Stimulated activated CD8-positive, alpha-beta memory T cell treated with anti-CD3 and anti-CD28 coated beads, Interleukin-15, amount 100 ng/mL, for 1 hour (primary cell): Measurements from ENCODE around the gene B9D2.
"Not testable (repeated sequence)": the region's sequence is repeated elsewhere in the genome, so short reads cannot be mapped to it uniquely, and the experiment has no call there.

Experiments used
- DNase-seq: peaks from one replicate; pipeline ENCODE4 v3.0.0-alpha.2; 2020; ENCODE audit warnings: low read depth

B9D2 gene

DNA sequence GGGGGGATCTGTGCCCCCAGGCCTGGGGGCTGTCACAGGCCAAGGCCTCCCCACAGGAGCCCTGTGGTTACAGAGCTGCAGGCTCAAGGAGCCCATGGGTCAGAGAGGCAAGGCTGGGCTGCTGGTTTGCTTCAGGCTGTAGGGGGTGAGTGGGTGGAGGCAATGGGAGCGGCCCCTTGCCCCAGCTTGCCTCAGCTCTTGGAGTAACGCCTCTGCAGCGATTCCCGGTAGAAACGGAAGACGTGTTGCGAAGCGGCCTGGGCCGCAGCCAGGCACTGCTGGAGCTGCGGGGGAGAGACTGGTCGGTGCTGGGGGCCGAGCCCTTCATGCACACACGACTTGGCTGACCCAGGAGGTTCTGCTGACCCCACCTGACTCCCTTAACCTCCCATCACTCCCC, 22.5 kb upstream of the B9D2 start:
- no peak for DNase-seq

DNA sequence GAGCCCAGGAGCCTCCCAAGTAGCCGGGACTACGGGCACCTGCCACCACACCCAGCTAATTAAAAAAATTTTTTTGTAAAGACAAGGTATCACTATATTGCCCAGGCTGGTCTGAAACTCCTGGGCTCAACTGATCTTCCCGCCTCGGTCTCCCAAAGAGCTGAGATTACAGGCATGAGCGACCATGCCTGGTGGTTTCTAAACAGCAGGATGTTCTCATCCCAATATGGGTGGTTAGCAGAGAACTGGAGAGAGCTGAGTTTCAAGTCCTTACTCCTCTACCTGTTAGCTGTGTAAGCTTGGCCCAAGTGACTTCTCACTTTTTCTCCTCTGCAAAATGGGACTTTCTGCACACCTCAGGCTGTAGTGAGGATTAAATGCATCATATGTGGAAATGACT, 20.4 kb upstream of the B9D2 start:
- no peak for DNase-seq

DNA sequence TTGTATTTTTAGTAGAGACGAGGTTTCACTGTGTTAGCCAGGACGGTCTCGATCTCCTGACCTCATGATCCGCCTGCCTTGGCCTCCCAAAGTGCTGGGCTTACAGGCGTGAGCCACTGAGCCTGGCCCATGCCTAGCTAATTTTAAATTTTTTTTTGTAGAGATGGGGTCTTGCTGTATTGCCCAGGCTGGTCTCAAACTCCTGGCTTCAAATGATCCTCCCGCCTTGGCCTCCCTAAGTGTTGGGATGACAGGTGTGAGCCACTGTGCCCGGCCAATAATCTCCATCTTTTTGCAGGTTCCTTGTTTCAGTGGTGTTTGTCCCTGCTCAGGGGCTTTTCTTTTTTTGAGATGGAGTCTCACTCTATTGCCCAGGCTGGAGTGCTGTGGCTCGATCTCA, 17.6 kb upstream of the B9D2 start:
- not testable (repeated sequence) for DNase-seq

DNA sequence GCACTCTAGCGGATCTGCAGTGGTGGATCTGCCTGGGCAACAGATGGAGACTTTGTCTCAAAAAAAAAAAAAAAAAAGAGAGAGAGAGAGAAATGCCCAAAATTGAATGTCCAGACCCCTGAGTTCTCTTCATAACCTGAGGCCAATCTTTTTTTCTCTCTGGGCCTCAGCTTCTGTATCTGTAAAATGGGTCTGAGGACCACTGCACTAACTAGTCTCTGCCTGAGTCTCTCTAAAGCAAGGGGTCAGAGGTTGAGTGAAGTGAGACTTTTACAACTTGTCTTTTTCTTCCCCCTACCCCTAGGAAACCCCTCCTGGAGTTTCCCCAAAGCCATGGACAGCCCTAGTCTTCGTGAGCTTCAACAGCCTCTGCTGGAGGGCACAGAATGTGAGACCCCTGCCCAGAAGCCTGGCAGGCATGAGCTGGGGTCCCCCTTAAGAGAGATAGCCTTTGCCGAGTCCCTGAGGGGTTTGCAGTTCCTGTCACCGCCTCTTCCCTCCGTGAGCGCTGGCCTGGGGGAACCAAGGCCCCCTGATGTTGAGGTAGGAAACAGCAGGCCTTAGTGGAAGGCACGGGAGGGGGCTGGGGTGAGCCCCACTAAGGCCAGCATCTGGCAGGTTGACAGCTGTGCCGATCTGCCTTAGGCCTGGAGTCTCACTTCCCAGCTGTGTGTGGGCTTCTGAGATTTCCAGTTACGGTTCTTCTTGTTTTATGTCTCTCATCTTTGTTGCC, 14.2 kb upstream of the B9D2 start:
- no peak for DNase-seq

DNA sequence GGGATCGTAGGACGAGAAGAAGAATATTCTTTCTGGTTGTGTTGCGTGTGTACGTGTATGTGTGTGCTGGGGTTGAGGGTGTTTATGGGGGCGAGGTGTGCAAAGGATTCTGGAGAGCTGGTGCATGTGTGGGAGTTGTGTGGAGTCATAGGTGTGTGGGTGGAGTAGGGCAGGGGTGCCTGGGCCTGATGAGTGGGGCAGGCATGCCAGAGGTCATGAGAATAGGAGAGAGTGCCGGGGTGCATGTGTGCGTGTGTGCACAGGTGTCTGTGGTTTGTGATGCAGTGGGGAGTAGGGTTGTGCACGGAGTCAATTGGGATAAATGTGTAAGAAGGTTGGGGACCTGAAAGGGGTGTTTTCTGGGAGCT, 13.0 kb upstream of the B9D2 start:
- DNase-seq: no peak

DNA sequence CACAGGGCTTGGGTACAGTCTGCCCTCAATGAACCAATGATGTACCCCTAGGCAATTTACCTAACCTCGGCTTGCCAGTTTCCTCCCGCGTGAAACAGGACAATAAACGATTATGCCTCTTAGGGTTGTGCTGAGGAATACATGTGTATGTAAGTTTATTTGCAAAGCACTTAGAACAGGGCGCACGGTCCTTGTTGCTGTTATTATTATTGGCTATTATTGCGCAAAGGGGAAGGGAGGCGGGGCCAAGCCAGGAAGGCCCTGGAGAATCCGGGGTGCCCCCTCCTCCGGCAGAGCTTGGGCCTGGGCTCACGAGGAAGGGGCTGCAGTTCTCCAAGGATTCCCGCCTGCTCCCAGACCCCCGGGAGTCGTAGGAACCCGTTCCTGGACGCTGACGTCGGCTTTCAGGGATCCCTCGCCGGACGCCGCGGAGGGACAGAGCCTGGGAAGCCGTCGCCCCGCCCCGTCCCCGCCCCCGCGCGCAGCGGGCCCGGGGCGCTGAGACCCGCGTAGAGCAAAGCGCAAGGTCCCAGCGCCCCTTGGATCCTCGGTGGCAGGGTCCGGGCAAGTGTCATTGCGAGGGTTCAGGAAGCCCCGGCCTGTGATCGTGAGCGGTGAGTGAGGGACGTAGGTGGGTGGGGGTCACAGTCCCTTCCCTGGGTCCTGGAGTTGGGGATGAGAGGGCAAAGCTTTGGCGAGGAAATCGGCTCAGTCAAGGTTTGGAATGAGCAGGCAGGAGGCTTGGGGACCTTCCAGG, 12.5 kb upstream of the B9D2 start, which contains the start of gene TMEM91:
Gene TMEM91, plus strand, starts transcription at position 293 of the 757 bp plus-strand sequence. CDS start 1,777 bp downstream, outside the sequence.
- DNase-seq: no peak

DNA sequence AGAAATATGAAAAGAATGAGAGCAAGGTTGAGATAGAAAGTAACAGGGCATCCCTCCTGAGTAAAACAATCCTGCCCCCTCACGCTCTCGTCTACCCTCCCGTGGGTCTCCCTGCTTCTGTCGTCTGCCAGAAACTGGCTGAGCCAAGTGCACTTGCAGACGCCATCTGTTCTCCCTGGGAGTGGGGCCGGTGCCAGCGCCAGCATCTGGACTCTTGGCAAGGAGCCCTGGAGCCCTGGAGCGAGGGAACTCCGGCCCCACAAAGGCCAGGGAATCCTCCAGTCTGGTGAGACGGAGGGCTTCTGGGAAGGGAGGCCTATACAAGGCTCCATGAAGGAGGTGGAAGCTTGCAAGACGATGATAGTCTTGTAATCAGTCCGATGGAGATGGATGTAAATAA, 10.0 kb upstream of the B9D2 start:
- no peak for DNase-seq

DNA sequence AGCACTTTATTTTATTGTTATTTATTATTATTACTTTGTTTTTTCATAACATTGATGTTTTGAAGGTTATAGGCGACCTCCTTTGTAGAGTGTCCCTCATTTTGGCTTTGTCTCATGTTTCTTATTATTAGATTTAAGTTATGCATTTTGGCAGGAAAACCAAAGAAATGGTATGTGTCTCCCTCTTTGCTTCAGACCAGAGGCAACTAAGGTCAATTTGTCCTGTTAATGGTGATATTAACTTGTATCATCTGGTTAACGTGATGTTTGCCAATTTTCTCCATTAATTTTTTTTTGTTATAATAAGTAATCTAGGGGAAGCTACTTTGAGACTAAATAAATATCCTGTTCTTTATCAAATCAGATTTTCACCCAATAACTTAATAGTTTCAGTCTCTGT, 8.6 kb upstream of the B9D2 start:
- no peak for DNase-seq

DNA sequence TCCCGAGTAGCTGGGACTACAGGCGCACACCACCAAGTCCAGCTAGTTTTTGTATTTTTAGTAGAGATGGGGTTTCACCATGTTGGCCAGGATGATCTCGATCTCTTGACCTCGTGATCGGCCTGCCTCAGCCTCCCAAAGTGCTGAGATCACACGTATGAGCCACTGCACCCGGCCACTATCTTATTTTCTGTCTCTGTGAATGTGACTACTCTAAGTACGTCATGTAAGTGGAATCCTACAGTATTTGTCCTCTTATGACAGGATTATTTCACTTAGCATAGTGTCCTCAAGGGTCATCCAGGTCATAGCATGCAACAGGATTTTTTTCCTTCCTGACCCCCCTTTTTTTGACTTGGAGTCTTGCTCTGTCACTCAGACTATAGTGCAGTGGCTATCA, 7.6 kb upstream of the B9D2 start:
- DNase-seq: no peak

DNA sequence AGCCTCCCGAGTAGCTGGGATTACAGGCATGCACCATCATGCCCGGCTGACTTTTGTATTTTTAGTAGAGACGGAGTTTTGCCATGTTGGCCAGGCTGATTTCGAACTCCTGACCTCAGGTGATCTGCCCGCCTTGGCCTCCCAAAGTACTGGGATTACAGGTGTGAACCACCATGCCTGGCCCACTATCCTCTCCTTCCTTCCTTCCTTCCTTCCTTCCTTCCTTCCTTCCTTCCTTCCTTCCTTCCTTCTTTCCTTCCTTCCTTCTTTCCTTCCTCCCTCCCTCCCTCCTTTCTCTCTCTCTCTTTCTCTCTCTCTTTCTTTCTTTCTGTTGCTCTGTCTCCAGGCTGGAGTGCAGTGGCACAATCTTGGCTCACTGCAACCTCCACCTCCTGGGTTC, 7.2 kb upstream of the B9D2 start:
- not testable (repeated sequence) for DNase-seq

DNA sequence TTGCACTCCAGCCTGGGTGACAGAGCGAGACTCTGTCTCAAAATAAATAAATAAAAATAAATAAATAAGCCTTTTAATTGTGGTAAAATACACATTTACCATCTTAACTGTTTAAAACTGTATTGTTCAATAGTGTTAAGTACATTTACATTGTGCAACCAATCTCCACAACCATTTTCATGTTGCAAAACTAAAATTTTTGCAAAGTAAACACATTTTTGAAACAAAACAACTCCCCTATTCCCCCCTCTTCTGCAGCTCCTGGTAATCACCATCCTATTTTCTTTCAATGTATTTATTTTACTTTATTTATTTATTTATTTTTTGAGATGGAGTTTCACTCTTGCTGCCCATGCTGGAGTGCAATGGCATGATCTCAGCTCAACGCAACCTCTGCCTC, 5.8 kb upstream of the B9D2 start:
- no peak for DNase-seq

DNA sequence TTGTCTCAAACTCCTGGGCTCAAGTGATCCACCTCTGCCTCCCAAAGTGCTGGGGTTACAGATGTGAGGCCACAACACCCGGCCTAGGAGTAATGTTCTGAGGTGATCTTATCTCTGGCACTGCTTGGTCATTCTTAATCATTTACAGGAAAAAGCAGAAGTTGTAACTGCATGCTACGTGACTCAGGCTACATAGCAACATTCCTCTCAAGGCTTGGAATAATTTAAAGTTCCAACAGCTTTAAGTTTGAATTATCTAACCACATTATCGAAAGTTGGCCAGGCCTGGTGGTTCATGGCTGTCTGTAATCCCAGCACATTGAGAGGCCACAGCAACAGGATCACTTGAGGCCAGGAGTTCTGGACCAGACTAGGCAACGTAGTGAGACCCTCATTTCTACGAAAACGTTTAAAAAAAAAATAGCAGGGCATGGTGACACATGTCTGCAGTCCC, 3.9 kb upstream of the B9D2 start:
- no peak for DNase-seq

DNA sequence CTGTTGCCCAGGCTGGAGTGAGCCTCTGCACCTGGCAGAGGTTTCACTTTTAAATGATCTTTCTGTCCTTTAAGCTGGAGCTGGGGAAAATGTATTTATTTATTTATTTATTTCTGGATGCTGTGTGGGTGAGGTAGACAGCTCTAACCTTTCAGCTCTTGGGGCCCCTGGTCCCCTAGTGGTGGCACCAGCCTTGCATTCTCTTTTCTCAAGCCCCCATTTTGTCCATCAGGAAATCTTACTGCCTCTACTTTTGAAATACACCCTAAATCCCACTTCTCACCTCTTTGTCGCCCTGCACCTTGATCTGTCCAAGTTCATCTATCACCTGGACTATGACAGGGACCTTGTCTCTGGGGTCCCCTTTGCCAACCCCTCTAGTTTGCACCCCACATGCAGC, 2.1 kb upstream of the B9D2 start:
- DNase-seq: no peak

DNA sequence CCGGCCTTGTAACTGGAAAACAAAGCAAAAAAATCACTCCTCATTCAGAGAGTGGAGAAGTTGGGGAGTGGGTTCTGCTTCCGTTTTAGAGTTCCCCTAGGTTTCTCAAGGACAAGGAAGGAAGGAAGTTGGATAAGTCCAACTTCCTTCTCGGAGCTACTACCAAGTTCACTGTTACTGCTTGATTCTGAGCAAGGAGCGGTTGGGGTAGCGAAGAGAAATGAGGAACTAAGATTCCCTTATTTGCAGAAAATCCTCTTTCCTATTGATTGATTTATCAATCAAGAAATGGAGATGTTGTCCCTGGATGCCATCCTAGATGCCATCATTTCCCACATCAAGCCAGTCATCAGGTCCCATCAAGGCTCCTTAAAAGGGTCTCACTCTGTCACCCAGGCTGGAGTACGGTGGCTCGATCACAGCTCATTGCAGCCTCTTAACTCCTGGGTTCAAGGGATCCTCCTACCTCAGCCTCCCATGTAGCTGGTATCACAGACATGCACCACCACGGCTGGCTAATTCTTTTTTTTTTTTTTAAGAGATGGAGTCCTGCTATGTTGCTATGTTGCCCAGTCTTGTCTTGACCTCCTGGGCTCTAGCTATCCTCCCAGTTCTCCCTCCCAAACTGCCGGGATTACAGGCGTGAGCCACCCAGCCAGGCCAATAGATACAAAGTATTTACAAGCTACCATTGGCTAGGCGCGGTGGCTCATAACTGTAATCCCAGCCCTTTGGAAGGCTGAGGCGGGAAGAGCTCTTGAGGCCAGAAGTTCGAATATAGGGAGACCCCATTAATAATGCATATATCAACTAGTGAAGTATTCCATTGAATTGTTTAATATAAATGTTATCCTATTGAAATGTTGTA, 809 bp upstream of the B9D2 start:
- DNase-seq: no peak

DNA sequence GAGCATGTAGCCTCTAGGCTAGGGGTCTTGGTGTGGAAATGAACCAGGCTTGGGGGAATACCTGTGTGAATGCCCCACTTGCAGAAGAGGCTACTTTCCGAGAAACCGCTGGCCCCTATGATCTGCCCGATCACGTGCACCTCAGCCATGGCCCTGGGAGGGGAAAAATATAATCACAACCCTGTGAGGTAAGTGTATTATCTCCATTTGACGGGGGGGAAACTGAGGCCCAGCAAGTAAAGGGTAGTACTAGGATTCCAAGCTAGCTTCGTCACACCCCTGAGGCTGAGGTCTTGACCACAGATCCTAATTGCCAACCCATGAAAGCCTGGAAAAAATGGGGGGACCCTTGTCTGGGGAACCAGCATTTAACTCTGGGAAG, 587 bp downstream of the B9D2 start:
- DNase-seq: no peak

DNA sequence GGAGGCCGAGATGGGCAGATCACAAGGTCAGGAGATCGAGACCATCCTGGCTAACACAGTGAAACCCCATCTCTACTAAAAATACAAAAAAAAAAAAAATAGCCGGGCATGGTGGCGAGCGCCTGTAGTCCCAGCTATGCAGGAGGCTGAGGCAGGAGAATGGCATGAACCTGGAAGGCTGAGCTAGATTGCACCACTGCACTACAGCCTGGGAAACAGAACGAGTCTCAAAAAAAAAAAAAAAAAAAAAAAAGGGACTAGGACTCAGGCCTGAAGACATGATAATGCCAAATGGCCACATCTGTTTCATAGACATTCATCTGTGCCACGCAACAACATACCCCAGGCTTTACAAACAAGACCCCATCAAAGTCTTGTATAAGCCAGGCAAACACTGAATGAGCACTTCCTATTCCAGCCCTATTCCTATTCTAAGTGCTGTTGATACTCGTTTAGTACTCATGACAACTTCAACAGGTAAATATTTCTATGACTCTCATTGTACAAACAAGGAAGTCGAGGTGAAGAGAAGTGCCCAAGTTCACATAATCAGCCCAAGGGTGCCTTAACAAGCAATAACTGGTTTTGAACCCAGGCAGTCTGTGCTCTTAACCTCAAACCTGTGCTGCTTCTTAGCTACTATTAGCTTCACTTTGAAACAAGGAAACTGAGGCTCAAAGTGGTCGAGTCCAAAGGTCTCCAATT, 1.7 kb downstream of the B9D2 start:
- DNase-seq: no peak

DNA sequence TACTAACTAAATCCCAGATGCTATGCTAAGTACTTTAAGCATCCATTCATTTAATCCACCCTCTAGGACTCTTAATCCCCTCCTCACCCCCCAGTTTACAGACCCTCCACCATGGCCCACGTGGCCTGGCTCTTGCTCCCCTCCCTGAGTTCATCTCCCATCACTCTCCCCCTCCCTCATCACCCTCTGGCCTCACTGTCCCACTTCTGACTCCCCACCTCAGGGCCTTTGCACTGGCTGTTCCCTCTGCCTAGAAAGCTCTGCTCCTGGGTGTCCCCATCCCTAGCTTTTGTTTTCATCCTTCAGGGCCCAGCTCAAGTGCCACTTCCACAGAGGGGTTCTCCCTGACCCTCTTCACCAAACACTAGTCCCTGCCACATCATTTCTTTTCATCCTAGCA, 4.2 kb downstream of the B9D2 start:
- DNase-seq: no peak

DNA sequence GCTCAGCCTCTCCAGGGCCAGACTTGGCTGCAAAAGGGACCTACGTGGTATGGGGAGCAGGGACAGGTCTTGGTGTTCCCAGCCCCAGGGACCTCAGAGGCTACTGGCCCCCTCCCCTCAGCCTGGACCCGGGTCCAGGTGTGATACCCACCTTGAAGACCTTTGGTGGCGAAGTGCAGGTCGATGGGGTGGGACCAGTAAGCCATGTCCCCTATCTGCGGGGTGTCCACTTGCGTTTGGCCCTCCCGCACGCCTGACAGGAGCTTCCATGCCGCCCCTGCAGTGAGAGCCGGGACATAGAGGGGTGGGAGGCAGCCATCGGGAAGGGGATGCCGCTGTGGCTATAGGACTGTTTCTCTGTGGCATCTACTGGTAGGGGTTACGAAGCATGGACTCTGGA, 6.2 kb downstream of the B9D2 start:
- no peak for DNase-seq

DNA sequence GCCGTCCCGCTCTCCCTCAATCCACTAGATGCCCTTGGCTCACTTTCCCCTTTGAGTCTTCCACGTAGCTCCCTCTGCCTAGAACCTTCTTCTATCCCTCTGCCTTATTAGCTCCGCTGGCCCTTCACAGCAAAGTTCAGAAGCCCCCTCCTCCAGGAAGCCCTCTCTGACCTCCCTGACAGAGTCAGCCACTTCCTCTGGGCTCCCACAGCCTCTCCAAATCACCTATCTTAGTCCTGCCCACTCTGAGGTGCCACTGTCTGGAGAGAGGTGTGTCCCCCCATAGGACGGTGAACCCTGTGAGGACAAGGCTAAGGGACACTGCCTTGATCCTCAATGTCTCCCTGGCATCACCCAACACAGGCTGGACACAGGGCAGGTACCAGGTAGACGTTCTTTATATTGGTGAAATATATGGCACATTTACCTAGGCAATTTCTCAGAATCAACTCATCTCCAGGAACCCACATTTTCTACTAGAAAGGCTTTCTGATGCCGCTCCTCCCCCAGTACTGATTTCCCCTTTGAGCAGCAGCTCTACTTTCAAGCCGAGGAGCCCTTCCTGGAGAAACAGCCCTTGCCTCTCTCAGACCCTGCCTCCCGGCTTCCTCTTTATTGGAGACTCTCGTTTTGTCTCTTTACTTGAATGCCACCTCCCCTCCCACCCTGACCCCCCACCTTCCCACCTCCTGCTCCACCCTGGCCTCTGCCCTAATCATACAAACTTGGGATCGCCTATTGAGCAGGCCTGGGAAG, 6.8 kb downstream of the B9D2 start:
- no peak for DNase-seq

DNA sequence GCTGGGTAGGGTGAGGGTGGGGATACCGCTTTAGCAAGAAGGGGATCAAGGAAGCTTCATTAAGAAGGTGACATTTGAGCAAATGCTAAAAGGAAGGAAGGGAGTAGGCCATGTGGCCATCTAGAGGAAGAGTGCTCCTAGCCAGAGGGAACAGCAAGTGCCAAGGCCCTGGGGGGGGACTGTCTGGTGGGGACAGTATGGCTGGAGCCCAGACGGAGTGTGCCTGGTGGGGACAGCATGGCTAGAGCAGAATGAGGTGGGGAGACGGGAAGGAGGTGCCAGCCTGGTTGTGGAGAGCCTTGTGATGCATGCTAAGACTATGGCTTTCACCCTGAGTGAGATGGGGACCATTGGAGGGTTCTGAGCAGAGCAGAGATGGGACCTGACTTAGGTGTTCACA, 8.1 kb downstream of the B9D2 start:
- no peak for DNase-seq

DNA sequence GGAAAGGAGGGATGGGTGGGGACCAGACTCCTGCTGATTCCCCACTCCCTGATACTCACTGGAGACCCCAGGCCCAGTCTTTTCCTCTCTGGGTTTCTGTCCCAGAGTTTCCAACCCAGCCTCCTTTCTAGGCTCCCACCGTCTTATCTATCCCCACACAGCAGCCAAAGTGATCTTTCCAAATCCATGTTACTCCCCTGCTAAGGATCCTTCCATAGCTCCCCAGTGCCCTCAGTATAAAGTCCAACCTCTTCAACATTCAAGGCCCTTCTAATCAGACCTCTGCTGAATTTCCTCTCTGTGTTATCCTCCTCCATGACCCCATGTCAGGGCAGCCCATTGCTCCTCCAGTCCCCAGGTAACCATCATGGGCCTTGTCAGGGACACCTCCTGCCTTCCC, 8.9 kb downstream of the B9D2 start:
- no peak for DNase-seq
